Measurements from ENCODE around the gene MGRN1.

GRCh38 chr16:4677994-4678393 lies 53.4 kb downstream of the MGRN1 start:
- TF ChIP-seq POLR2AphosphoS5 (IDR thresholded peaks at IDR 0.05; ENCODE audit: low read depth, low read length) (no peak), POLR2A (IDR thresholded peaks at IDR 0.05; ENCODE audit: low read depth, low read length) (no peak)

Measured in GM12892 (cell line).